Kidney (tissue), 14 donors: Measurements from ENCODE around the gene CCDC102B. TPM values are rescaled to one million over a fixed set of nuclear protein-coding genes. Genes with fewer than 3 reads are reported as not detected.
"Not testable (repeated sequence)": the region's sequence is repeated elsewhere in the genome, so short reads cannot be mapped to it uniquely, and the experiment has no call there.

Source experiments
- DNase-seq, 5 donors: peaks; one replicate each; pipeline ENCODE4 v3.0.0-alpha.2; 2013 to 2020
- FAIRE-seq: peaks from 2 replicates; lab custom pipeline; 2012; peaks lifted over from hg19 to GRCh38; lab: Jason Lieb, UNC
- H3K27ac ChIP-seq, 2 donors: one replicate each; pipeline ENCODE4 v1.7.0; 2013; ENCODE audit warnings: low read depth in 2 of 2, low read length in 2 of 2, inconsistent platforms in 1 of 2
- H3K27me3 ChIP-seq: one replicate; pipeline ENCODE4 v1.7.1; 2013; ENCODE audit warnings: low read length, inconsistent platforms; ENCODE audit not compliant: control insufficient read depth, insufficient read depth
- H3K36me3 ChIP-seq, 3 donors: one replicate each; pipeline versions ENCODE4 v1.7.0 to v1.7.1; 2013; ENCODE audit warnings: low read length in 3 of 3, control low read depth in 1 of 3, inconsistent platforms in 1 of 3; ENCODE audit not compliant: insufficient read depth in 3 of 3, control insufficient read depth in 2 of 3
- H3K4me1 ChIP-seq, 3 donors: one replicate each; pipeline versions ENCODE4 v1.7.0 to v1.7.1; 2013; ENCODE audit warnings: low read length in 3 of 3, inconsistent platforms in 1 of 3, low read depth in 1 of 3; ENCODE audit not compliant: control insufficient read depth in 2 of 3, insufficient read depth in 2 of 3
- H3K4me3 ChIP-seq, 3 donors: one replicate each; pipeline versions ENCODE4 v1.7.0 to v1.8.1; 2013; ENCODE audit warnings: low read length in 3 of 3, control low read depth in 1 of 3, inconsistent platforms in 1 of 3
- H3K9ac ChIP-seq, 3 donors: one replicate each; pipeline versions ENCODE4 v1.7.0 to v1.7.1; 2013; ENCODE audit warnings: low read length in 3 of 3, control low read depth in 1 of 3, inconsistent platforms in 1 of 3
- H3K9me3 ChIP-seq, 3 donors: one replicate each; pipeline versions ENCODE4 v1.7.0 to v1.7.1; 2013; ENCODE audit warnings: low read length in 3 of 3, control low read depth in 1 of 3, inconsistent platforms in 1 of 3; ENCODE audit not compliant: control insufficient read depth in 2 of 3, insufficient read depth in 1 of 3
- CTCF ChIP-seq: IDR thresholded peaks from 3 replicates; pipeline ENCODE4 v1.5.1; 2012; ENCODE audit warnings: mild to moderate bottlenecking, moderate library complexity, borderline replicate concordance; ENCODE audit not compliant: insufficient read depth; ENCODE audit errors: extremely low read depth
- intact Hi-C: fragments of 100-400 bp; cut with DNase I; formaldehyde crosslinking; loops from one replicate; pipeline ENCODE4 v1.11.1; 2022
- polyA plus RNA-seq: library from polyadenylated mRNA; stranded (reverse); fragments of 350-450 nt; fragmentation: Illumina TruSeq; extraction: RNeasy Lipid Tissue Mini Kit (QIAGEN cat#74804); gene quantifications from one replicate; pipeline ENCODE4 v1.2.3, GENCODE V29; 2014; ENCODE audit warnings: low read depth, low replicate concordance; ENCODE audit not compliant: insufficient read depth
- total RNA-seq: library from RNA; stranded (reverse); fragmentation: NEBNext Ultra II Directional; extraction: Animal tissue kit (Norgen Biotek cat#: 25700); gene quantifications from one replicate; pipeline ENCODE4 v1.2.1, GENCODE V29; 2021
- donor health status: control.
- donor health status: control.
- donor health status: control.
- donor health status: control.
- donor health status: control.
- donor health status: DM: yes; HTN: yes; CAD: no.
- donor health status: Normal renal cell carcinoma (clear cell type).

Gene CCDC102B
- total and polyA plus RNA-seq, 2 donors from 2014 or later = 3.6 to 6.8 TPM

GRCh38 chr18:68865503-68865902 lies 67.6 kb downstream of the CCDC102B start:
- Histone ChIP-seq H3K9me3 (no peaks in the 10 kb centered on the region), H3K9ac (no peak overlapping the region), H3K4me3 (no peak overlapping the region), H3K27me3 (no peaks in the 10 kb centered on the region), H3K27ac (no peak overlapping the region), H3K4me1 (no peaks in the 10 kb centered on the region), H3K36me3 (no peaks in the 10 kb centered on the region)
- intact Hi-C loops = no loop called here
- no peak for TF ChIP-seq CTCF
- DNase-seq (no peak), FAIRE-seq (no peak)

- intact Hi-C loops = no loop called here
- DNase-seq (no peak), FAIRE-seq (no peak)
- Histone ChIP-seq H3K4me3 (no peak overlapping the region), H3K9me3 (no peaks in the 10 kb centered on the region), H3K27ac (no peak overlapping the region), H3K36me3 (no peaks in the 10 kb centered on the region), H3K4me1 (no peaks in the 10 kb centered on the region), H3K9ac (no peak overlapping the region), H3K27me3 (no peaks in the 10 kb centered on the region)
- no peak for TF ChIP-seq CTCF
Observed at GRCh38 chr18:68873003-68873402, 75.1 kb downstream of the CCDC102B start.

GRCh38 chr18:68874361-68874760 lies 76.5 kb downstream of the CCDC102B start:
- no peaks in the 10 kb centered on the region for H3K27me3 ChIP-seq
- H3K4me1 ChIP-seq = no peaks in the 10 kb centered on the region
- H3K9ac ChIP-seq = no peak overlapping the region
- intact Hi-C loops = no loop called here
- FAIRE-seq (no peak), DNase-seq (peak in 1 of 5 donors; percentile 7)
- no peak overlapping the region for H3K27ac ChIP-seq
- no peak overlapping the region for H3K4me3 ChIP-seq
- H3K36me3 ChIP-seq = no peaks in the 10 kb centered on the region
- no peaks in the 10 kb centered on the region for H3K9me3 ChIP-seq
- TF ChIP-seq CTCF = no peak

- H3K9ac ChIP-seq, H3K9me3 ChIP-seq, H3K4me1 ChIP-seq, FAIRE-seq, H3K4me3 ChIP-seq, H3K27me3 ChIP-seq, intact Hi-C loops, H3K27ac ChIP-seq, H3K36me3 ChIP-seq: not testable (repeated sequence)
- peak in 1 of 5 donors; percentile 47 for DNase-seq
Observed at GRCh38 chr18:68879947-68880346, 82.1 kb downstream of the CCDC102B start.
